Stimulated activated CD4-positive, alpha-beta T cell treated with anti-CD3 and anti-CD28 coated beads, Interleukin-1b, Interleukin-23, amount 100 ng/mL, for 48 hours (primary cell): ENCODE data around the gene SPP2.

Source experiments
- DNase-seq: peaks from one replicate; pipeline ENCODE4 v3.0.0-alpha.2; 2020

The SPP2 gene

DNA sequence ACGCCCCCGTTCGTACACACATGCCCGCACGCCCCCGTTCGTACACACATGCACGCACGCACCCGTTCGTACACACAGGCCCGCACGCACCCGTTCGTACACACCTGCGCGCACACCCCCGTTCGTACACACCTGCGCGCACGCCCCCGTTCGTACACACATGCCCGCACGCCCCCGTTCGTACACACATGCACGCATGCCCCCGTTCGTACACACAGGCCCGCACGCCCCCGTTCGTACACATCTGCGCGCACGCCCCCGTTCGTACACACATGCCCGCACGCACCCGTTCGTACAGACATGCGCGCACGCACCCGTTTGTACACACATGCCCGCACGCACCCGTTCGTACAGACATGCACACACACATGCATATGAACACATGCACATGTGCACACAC lies 45.7 kb downstream of the SPP2 start:
- no peak for DNase-seq

DNA sequence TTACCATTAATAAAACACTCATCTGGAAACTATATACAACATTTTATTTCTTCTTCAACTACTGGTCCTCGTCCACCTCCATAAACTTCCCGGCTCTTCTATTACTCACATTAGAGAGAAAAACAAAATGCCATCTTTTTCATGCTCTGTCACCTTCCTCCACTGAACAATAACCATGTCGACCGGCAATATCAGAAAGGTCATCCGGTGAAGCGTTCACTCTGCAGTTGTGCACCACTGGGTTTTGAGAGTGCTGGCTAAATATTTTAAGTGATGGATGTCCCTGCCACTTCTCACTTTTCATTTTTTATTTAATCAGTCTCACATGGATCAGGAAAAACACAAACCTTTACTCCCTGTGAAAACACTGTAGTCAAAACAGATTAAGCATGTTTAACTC lies 48.2 kb downstream of the SPP2 start:
- no peak for DNase-seq

DNA sequence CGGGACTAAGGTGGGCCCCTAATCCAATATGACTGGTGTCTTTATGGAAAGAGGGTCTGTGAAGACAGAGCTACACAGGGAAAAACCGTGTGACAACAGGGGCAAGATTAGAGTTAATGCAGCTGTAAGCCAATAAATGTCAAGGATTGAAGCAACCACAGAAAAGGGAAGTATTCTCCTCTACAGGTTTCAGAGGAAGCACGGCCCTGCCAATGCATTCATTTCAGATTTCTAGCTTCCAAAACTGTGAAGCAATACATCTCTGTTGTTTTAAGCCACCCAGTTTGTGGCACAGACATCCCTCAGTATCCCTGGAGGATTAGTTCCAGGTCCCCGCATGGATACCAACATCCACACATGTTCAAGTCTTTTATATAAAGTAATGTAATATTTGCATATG lies 48.8 kb downstream of the SPP2 start:
- DNase-seq = no peak

DNA sequence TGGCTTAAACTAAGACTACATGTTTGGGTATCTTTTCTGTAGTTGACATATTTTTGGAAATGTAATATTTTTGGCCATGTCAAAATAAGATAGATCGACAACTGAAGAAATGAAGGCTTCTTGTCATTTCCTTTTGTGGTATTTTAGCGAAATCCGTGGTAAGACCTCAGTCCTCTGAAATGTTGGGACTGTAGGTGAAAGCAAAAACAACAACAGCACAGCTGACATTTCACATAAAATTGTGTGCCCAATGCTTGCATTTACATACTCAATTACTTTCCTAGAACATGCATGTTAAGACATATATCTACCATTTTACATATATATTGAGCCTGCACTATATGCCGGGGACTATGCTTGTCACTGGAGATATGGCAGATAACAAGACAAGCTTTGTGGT lies 50.2 kb downstream of the SPP2 start:
- DNase-seq = no peak

DNA sequence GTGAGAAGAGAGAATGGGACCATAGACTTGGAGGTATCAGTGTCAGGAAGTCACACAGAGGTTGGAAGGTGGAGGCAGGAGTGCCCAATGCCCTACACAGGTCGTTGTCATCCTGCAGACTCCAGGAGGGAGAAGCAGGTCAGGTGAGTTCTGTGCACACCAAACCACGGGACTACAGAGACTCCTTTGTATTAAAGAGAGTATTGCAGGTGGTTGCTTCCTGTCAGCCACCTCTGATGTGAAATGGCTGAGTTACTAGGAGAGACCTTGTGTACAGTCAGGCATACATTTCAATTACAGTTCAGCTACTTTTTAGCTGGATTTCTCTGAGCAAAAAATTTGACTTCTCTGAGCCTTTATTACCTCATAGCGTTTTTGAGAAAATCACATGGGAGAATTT lies 51.6 kb downstream of the SPP2 start:
- DNase-seq = no peak

DNA sequence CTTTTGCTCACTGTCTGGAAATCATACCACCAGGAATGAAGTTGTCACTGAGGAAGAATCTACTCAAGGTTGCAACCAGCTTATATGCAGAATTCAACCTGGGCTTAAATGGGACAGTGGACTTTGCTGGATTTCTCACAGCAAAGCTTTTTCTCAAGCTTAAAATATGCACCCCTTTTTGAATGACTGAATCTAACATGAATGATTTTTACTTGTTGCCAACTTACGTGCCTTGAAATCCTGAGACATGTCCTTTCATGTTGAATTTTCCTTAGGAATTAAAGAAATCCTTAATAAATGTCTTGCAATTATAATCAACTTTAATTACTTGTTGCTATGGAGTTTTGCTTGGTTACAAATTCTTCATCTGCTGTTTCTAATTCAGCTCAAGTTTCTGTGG lies 57.4 kb downstream of the SPP2 start:
- no peak for DNase-seq

DNA sequence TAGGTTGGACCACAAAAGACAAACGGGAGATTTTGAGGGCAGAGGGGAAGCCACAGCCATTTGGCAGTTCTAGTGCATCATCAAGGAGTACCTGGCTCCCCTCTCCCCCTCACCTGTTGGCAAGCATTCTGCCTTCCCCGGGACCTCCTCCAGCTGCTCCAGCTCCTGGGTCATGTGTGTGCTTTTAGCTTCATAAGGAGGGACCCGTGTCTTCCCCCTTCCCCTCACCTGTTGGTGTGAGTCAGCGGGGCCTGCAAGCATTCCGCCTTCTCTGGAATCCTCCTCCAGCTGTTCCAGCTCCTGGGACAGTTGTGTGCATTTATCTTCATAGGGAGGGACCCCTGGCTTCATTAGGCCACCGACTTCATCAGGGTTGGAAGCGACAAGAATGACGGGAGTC lies 58.8 kb downstream of the SPP2 start:
- no peak for DNase-seq

DNA sequence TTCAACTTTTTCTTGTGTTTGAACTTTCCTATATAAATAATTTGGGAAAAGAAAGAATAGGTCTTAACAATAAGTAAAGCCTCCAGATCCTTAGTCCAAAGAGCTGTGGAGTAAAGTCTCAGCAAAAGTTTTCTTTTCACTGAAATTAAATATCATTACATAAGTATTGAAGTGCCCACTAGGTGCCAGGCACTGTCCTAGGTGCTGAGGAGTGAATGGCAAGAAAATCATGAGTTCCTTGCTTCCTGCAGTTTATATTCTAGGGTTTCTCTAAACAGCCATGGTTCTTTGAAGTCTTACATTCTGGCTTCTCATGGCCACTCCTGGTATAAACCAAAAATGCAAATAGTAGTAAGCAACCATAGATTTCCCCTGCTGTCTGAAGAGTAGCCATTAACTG lies 59.7 kb downstream of the SPP2 start:
- no peak for DNase-seq

DNA sequence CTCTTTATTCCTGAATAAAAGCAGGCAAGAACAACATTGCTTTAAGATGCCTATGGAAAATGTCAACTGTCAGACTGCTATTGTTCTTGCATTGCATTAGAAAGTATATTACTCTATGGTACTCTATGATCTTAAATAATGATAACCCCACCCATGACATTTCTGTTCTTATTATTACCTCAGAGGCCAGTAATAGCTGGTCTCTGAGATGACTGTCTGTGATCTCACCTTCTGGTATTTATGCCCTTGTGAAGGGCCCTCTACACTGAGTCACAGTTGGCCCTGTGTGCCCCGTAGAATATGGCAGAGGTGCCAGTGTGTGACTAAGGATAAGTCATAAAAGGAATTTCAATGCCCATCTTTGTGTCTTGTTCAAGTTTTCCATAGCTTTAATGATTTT lies 61.0 kb downstream of the SPP2 start:
- DNase-seq = no peak

DNA sequence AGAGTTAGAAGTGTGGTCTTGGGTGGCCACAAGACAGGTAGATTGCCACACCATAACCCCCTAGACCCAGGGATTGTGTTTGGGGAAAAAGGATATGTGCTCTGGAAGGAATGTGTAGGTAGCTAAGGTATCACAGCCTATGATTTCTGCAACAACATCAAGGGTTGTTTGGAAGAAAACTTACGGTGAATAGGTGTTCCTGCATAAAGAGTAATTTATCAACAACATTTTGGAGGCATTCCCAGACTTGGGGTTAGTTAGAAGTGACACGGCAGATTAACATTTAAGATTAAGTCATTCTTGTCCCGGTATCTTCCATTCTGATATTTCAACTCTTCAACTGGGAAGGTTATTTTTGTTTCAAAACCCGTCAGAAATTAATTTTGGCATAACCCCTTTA lies 65.5 kb downstream of the SPP2 start:
- DNase-seq = no peak

DNA sequence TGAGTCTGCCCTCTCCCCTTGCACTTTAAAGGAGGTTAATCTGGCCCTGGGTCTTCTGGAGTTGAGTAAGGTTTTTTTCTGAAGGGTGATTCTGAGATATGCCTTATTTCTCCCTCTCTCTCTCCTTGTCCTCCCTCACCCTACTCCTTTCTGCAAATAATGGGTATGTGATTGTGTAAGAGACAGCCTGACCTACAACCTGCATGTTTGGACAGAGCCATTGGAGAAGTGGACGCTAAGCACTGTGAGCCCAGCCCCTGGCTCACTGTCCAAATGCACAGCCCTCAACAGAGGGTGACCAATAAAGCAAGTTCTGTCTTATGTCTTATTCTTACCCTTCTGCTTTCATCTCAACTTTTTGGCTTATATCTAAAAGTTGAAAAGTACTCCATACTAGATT lies 71.5 kb downstream of the SPP2 start:
- no peak for DNase-seq

DNA sequence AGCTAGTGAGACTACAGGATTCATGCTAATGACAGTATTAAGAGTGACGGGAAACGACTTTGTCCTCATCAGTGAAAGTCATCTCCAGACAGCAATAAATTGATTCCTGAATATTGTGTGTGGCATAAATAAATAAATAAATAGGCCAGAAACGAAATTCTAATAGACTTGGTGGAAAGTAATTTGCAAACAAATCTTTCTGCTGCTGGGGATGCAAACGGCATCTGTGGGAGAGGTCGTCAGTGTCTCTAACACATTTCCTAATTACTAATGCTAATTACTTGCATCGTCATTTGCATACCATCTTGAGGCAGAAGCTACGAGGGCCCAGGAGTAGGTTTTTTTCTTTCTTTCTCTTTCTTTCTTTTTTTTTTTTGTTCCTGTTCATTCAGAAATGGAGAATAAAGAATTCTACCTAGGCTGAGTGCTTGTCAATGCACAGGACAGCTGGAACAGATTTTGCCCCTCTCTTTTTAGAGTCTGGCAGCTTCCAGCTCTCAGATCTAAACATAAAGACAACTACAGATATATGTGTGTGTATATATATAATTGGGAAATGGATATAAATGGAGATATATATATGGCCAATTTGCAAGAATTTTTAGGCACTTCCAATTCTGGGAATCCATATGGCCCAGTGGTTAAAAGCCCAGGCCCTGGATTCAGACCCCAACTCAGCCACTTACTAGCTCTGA lies 75.1 kb downstream of the SPP2 start:
- no peak for DNase-seq

DNA sequence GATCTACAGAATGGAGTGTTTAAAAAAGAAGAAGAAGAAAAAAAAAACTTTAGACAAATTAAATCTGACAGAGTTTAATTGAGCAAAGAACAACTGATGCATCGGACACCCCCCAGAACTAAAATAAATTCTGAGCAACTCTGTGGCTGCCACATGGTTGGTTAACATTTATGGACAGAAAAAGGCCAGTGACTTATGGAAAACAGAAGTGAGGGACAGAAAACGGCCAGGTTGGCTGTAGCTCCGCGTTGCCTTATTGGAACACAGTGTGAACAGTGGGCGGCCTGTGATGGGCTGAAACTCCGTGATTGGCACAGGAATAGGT lies 75.6 kb downstream of the SPP2 start:
- DNase-seq = no peak
